Lower lobe of right lung (tissue), 2 donors: ENCODE measurements around the gene SEBOX. TPM values are rescaled to one million over a fixed set of nuclear protein-coding genes. Genes with fewer than 3 reads are reported as not detected.

Source experiments
- ATAC-seq, 2 donors: fragments of 200-7000 bp; cut with Tn5 transposase; one replicate each; pipeline ENCODE4 v1.9.1; 2020 to 2022; ENCODE audit warnings: mild to moderate bottlenecking in 2 of 2, moderate library complexity in 2 of 2
- DNase-seq: peaks from one replicate; pipeline ENCODE4 v3.0.0-alpha.2; 2020
- H3K27ac ChIP-seq: fragments of 200-600 bp; one replicate; pipeline ENCODE4 v1.8.0; 2022
- H3K27me3 ChIP-seq: fragments of 200-600 bp; one replicate; pipeline ENCODE4 v1.8.0; 2022; ENCODE audit warnings: low read depth
- H3K36me3 ChIP-seq: fragments of 200-600 bp; one replicate; pipeline ENCODE4 v1.8.0; 2022; ENCODE audit warnings: mild to moderate bottlenecking
- H3K4me1 ChIP-seq: fragments of 200-600 bp; one replicate; pipeline ENCODE4 v1.8.0; 2022
- H3K4me3 ChIP-seq: fragments of 200-600 bp; one replicate; pipeline ENCODE4 v1.8.0; 2022; ENCODE audit warnings: mild to moderate bottlenecking
- H3K9me3 ChIP-seq: fragments of 200-600 bp; one replicate; pipeline ENCODE4 v1.8.0; 2022
- intact Hi-C: fragments of 100-400 bp; cut with DNase I; formaldehyde crosslinking; loops from one replicate; pipeline ENCODE4 v1.11.0; 2022
- total RNA-seq: library from RNA; stranded (reverse); fragmentation: NEBNext Ultra II Directional; extraction: Animal tissue kit (Norgen Biotek cat#: 25700); gene quantifications from one replicate; pipeline ENCODE4 v1.2.1, GENCODE V29; 2021
- TF ChIP-seq, protein P1 (sequence below): fragments of 200-600 bp; IDR thresholded peaks from one replicate; pipeline ENCODE4 v1.8.0; 2022; ENCODE audit warnings: antibody characterized with exemption, mild to moderate bottlenecking
- donor health status: DM: no; HTN: yes; CAD: no; lungs with severe emphysema.

Gene SEBOX
- total RNA-seq, 1 donor from 2014 or later = not detected

DNA sequence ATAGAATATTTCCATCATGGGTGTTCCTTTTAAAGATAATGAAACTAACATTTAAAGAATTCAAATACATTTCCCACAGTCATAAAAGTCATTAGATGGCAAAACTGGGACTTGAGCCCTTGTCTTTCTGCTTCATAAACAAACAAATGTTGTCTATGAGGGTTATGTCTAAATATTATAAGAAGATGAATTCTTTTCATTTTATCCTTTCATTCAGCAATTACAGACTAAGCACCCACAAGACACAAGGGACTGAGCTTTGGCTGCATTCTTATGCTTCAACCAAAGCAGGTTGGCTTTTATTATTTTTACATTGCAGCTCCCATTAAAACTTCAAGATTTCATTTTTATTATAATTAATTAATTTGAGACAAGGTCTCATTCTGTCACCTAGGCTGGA, 21.4 kb upstream of the SEBOX start:
- H3K4me3 ChIP-seq = no peak overlapping the region
- no peak overlapping the region for H3K27ac ChIP-seq
- peaks cover 21% of the 10 kb centered on the region for H3K4me1 ChIP-seq
- H3K36me3 ChIP-seq = peaks cover 48% of the 10 kb centered on the region
- ATAC-seq (no peak), DNase-seq (no peak)
- intact Hi-C loops = no loop called here
- no peaks in the 10 kb centered on the region for H3K9me3 ChIP-seq
- H3K27me3 ChIP-seq = no peaks in the 10 kb centered on the region
- TF ChIP-seq, protein P1, sequence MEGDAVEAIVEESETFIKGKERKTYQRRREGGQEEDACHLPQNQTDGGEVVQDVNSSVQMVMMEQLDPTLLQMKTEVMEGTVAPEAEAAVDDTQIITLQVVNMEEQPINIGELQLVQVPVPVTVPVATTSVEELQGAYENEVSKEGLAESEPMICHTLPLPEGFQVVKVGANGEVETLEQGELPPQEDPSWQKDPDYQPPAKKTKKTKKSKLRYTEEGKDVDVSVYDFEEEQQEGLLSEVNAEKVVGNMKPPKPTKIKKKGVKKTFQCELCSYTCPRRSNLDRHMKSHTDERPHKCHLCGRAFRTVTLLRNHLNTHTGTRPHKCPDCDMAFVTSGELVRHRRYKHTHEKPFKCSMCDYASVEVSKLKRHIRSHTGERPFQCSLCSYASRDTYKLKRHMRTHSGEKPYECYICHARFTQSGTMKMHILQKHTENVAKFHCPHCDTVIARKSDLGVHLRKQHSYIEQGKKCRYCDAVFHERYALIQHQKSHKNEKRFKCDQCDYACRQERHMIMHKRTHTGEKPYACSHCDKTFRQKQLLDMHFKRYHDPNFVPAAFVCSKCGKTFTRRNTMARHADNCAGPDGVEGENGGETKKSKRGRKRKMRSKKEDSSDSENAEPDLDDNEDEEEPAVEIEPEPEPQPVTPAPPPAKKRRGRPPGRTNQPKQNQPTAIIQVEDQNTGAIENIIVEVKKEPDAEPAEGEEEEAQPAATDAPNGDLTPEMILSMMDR = no peak

DNA sequence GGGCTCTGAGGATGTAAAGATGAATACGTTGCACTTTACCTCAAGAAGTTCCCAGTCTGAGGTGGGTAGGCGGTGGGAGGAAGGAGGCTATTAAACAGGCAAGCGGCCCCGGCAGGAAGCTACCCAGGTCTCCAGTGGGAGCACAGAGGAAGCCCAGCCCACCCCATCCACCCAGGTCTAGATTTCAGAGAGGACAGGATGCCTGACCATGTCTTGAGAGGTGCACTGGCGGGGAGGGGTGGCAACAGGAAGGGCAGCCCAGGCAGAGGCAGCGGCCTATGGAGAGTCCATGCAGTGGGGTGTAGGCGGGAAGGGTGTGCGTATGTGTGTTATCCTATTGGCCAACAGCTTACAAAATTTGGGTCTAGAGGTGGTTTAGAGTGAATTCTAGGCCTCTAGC, 20.4 kb upstream of the SEBOX start:
- intact Hi-C loops = no loop called here
- DNase-seq (peak; percentile 49), ATAC-seq (no peak)
- H3K27me3 ChIP-seq = no peaks in the 10 kb centered on the region
- H3K9me3 ChIP-seq = no peaks in the 10 kb centered on the region
- peak overlapping the region; percentile 66 for H3K27ac ChIP-seq
- peak overlapping the region; percentile 65 for H3K4me3 ChIP-seq
- peaks cover 38% of the 10 kb centered on the region for H3K36me3 ChIP-seq
- TF ChIP-seq, protein P1 = no peak
- peaks cover 30% of the 10 kb centered on the region for H3K4me1 ChIP-seq

DNA sequence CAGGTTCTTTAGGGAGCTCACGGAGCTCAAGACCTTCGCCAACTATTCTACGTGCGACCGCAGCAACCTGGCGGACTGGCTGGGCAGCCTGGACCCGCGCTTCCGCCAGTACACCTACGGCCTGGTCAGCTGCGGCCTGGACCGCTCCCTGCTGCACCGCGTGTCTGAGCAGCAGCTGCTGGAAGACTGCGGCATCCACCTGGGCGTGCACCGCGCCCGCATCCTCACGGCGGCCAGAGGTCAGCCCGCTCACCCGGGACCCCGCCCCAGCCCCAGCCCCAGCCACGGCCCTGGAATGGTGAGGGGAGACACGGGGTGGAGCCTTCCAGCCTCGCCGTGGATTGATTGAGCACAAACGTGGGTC, 20.0 kb upstream of the SEBOX start:
- peak; percentile 66 for DNase-seq
- Histone ChIP-seq H3K27me3 (no peaks in the 10 kb centered on the region), H3K27ac (peak overlapping the region; percentile 66), H3K4me1 (peaks cover 32% of the 10 kb centered on the region), H3K36me3 (peaks cover 34% of the 10 kb centered on the region), H3K4me3 (peak overlapping the region; percentile 65), H3K9me3 (no peaks in the 10 kb centered on the region)
- peak; percentile 44 to 59 for ATAC-seq
- TF ChIP-seq, protein P1 = no peak
- intact Hi-C loops = no loop called here

DNA sequence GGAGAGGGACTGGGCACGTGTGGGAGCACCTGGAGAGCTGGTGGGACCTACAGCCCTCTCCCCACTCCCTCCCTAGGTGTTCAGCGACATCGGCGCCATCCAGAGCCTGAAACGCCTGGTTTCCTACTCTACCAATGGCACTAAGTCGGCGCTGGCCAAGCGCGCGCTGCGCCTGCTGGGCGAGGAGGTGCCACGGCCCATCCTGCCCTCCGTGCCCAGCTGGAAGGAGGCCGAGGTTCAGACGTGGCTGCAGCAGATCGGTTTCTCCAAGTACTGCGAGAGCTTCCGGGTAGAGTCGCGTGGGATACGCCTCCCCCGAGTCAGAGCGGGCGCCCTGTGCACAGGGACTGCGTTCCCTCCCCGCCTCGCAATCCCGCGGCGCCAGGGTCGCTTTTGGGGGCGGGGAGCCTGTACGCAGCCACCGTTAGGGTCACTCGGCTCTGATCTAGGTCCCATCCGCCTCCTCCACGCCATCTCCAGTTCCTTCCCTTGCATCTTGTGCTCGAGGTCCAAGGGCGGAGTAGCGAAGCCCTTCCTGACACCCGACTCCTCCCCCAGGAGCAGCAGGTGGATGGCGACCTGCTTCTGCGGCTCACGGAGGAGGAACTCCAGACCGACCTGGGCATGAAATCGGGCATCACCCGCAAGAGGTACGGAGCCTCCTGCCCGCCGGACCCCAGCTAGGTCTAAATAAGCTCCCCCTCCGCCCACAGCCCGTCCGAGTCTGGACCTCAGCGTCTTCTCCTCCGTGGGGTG, 19.5 kb upstream of the SEBOX start:
- H3K4me1 ChIP-seq = peaks cover 32% of the 10 kb centered on the region
- DNase-seq (peak; percentile 88), ATAC-seq (peak; percentile 91 to 93)
- peak overlapping the region; percentile 65 for H3K4me3 ChIP-seq
- H3K27ac ChIP-seq = peak overlapping the region; percentile 66
- no peaks in the 10 kb centered on the region for H3K9me3 ChIP-seq
- TF ChIP-seq, protein P1 = no peak
- intact Hi-C loops = no loop called here
- peaks cover 28% of the 10 kb centered on the region for H3K36me3 ChIP-seq
- H3K27me3 ChIP-seq = no peaks in the 10 kb centered on the region

DNA sequence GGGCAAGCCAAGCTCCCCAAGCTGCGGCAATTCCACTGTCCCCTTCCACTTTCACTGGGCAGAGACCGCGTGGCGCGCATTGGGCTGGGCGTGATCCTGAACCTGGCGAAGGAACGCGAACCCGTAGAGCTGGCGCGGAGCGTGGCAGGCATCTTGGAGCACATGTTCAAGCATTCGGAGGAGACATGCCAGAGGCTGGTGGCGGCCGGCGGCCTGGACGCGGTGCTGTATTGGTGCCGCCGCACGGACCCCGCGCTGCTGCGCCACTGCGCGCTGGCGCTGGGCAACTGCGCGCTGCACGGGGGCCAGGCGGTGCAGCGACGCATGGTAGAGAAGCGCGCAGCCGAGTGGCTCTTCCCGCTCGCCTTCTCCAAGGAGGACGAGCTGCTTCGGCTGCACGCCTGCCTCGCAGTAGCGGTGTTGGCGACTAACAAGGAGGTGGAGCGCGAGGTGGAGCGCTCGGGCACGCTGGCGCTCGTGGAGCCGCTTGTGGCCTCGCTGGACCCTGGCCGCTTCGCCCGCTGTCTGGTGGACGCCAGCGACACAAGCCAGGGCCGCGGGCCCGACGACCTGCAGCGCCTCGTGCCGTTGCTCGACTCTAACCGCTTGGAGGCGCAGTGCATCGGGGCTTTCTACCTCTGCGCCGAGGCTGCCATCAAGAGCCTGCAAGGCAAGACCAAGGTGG, 16.3 kb upstream of the SEBOX start:
- Histone ChIP-seq H3K36me3 (no peaks in the 10 kb centered on the region), H3K27me3 (no peaks in the 10 kb centered on the region), H3K4me1 (peaks cover 32% of the 10 kb centered on the region), H3K4me3 (peak overlapping the region; percentile 25), H3K27ac (peak overlapping the region; percentile 44), H3K9me3 (no peaks in the 10 kb centered on the region)
- intact Hi-C loops = no loop called here
- ATAC-seq (peak; percentile 45 to 46), DNase-seq (peak; percentile 76)
- TF ChIP-seq, protein P1 = peak; percentile 23
